CD4-positive, alpha-beta T cell treated with Interleukin-10 for 1 hour (primary cell): ENCODE measurements around the gene RASA3.

Source experiments
- DNase-seq: peaks from one replicate; pipeline ENCODE4 v3.0.0-alpha.2; 2020

RASA3 gene

DNA sequence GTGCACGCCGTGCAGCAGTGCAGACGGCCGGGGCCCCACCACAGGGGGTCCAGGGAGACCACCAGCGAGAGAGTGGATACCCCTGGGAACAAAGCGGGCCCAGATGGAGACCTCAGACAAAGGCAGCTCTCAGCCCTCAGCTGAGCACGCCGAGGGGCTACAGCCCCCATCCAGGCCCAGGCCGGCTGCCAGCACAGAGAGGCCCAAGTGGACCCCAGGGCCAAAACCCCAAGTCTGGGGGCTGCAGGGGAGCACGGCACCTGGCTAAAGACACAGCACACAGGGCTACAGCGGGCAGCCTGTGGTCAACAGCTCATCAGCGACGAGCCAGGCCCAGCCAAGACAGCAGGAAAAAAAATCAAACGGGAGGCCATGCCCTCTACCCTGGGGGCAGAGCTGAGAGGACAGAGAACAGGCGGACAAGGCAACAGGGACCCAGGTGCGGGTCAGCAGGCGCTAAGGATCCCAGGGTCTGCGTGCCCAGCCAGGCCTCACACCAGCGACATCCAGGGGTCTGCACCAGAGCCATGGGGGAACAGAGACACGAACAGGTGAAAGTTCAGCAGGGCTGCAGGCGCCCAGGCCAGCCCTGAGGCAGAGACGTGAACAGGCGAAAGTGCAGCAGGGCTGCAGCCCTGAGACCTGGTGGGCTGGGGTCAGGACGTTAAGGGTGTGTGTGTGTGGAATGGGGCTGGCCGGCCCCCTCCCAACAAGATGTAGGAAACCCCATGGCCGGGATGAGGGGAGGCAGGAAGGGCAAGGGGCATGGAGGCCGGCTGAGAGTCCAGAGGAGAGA is 34.3 kb downstream of the RASA3 start:
- no peak for DNase-seq

DNA sequence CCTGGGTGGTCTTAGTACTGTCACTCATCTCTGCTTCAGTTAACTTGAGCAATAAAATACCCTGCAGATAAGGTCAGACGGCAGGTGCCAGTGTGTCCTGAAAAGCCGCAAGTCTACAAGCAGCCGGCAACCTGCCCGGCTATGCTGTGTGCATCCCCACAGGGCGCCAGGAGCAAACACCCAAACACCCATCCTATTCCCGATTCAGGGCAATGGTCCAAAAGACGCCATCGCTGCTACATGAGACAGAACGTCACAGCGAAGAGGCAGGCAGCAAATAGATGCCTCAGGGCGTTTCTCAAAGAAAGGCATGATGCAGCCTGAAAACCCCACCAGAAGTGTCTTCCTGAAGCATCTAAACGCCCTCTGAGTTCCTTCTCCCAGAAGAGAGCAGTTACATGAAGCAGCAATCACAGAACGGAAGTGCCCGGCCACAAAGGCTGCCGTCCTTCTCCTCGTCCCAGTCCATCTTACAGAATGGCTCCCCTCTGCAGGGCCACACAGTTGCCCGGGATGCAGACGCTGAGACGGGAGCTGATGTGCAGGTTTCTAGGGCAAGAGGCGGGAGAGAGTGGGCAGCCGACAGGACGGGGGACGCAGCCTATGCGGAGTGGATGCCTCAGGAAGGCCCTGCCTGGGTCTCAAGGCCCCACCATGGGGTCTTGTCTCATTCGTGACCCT is 35.1 kb downstream of the RASA3 start:
- no peak for DNase-seq

DNA sequence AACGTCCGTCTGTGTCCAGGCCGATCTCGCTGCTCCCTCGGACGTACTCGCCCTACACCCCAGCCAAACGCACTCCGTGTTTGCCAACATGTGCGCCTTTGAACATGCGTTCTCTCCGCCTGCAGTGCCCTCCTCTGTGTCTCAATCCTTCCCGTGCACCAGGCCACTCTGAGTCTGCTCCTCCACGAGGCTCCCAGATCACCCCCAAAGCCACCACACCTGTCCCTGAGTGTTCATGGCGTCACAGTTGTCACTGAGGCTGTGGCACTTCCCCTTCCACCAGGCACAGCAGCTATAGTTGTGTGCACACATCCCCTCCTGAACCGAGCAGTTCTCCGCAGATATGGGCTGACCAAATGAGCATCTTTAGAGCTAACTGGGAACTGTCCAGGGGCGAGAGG is 35.6 kb downstream of the RASA3 start:
- DNase-seq: no peak

DNA sequence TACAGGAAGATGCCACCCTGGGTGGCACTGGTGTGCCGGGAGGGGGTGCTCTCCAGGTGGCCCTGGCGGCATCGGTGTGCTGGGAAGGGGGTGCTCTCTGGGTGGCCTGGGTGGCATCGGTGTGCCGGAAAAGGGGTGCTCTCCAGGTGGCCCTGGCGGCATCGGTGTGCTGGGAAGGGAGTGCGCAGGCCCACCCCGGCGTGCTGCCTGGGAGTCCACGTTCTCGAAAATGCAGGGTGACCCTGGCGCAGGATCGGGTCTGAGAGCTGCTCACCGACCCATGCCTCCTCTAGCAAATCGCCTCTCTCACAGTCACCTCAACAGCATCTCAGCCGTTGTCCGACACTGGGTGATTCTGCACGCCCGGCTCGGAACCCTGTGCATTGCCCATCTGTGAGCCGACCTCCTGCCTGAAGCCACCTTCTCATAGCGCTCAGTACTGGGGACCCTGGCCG is 36.4 kb downstream of the RASA3 start:
- DNase-seq: no peak

DNA sequence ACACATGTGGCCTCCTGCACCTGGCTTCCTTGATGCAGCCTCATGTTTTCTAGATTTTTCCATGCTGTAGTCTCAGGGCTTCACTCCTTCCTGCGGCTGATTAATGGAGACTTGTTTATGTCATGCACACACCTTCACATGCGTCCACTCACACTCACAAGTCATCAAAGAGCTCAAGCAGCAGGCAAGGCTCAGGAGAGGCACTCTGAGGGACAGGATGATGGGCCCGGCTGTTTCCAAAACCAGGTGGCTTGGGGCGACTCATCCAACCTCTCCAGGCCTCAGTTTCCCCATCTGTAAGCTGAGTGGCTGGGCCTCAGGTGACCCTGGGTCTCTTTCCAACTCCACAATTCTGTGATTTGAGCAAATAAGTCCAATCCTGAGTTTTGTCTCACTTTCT is 36.9 kb downstream of the RASA3 start:
- no peak for DNase-seq

DNA sequence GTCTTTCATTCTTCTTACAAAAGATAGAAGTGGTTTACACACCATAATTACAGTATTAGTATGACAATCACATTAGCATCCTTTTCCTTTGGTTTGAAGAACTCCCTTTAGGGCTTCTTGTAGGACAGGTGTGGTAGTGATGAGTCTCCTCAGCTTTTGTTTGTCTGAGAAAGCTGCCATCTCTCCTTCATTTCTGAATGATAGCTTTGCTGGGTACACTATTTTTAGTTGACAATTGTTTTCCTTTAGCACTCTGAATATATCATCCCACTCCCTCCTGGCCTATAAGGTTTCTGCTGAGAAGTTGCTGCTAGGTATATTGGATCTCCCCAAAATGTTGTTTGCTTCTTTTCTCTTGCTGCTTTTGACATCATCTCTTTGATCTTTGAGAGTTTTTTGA is 39.3 kb downstream of the RASA3 start:
- DNase-seq: no peak

DNA sequence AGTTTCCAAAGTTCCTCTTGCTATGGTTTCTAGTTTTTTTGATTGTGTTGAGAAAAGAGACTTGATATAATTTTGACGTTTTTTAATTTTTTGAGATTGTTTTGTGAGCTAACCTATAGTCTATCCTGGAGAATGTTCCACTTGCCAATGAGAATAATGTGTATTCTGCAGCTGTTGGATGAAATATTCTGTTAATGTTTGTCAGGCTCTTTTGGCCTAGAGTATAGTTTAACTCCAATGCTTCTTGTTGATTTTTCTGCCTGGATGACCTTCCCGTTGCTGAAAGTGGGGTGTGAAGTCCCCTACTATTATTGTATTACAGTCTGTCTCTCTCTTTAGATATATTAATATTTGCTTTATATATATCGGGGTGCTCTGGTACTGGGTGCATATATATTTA is 40.0 kb downstream of the RASA3 start:
- DNase-seq: no peak

DNA sequence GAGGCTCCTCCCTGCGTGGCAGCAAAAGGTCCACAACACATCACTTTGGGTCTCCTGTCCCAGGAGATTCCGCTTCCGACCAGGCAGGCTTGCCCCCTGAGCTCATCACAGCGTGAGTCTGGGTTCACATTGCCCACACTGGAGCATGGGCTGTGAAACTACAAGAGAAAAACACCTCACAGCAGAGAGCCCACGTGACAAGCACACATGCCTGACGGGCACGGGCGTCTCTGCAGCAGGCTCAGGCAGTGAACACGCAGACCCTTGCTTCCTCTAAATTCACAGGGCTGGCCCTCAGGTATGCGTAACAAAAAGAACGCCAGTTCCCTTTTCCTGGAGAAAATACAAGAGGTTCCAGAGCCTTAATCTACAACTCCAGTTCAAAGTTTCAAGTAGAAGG is 41.9 kb downstream of the RASA3 start:
- no peak for DNase-seq

DNA sequence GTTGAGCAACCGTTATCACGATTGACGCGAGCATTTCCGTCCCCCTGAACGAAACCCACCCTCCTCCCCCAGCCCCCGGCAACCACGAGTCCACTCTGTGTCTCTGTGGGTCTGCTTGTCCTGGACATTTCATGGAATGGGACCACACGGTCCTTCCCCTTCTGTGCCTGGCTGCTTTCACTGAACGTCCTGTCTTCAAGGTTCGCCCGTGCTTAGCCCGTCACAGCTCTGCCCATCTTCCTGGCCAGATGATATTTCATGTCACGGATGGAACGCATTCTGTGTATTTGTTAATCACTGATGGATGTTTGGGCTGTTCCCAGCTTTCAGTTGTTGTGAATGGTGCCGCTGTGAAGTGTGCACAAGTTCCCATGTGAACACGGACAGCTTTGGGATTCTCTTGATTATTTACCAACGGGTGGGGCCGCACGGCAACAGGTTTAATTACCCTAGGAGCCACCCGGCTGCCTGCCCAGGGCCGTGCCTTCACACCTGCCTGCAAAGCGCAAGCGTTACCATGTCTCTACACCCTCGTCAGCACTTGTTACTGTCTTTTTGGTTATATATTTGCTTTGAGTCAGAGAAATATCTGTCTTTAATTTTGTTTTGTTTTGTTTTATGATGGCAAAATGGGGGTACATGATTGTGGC is 42.5 kb downstream of the RASA3 start:
- no peak for DNase-seq

DNA sequence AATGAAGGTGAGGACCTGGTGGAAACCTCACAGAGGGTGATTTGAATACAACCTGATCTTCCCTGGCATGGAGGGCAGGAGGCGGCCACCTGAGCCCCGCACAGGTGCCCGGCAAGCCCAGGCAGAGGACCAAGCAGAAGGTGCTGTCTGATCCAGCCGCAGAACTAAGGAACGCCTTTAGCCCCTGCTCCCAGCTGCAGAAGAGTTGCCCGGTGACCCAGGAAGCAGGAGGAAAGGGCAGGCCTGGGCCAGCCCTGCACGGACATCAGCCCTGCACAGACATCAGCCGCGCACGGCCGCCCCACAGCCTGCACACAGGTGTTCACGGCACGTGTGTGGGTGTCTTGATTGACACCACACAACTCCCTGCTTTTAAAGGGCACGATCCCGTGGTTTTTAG is 43.1 kb downstream of the RASA3 start:
- DNase-seq: no peak

DNA sequence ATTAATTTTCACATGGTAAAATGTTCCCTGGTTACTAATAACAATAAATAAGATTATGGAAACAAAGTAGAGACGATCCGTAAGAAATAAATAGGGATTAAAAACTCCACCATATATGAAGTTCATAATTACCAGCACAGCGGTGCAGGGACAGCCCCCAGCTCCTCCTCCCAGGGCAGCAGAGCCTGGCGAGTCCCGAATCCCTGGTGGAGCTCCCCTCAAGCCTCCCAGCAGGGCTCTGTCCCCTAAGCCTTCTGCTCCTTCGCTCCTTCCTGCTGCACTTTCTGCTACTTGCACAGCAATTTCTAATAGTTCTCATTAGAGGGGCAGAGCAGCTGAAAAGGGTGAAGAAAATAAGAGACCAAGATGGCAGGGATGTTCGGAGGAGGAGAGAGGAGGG is 43.6 kb downstream of the RASA3 start:
- no peak for DNase-seq

DNA sequence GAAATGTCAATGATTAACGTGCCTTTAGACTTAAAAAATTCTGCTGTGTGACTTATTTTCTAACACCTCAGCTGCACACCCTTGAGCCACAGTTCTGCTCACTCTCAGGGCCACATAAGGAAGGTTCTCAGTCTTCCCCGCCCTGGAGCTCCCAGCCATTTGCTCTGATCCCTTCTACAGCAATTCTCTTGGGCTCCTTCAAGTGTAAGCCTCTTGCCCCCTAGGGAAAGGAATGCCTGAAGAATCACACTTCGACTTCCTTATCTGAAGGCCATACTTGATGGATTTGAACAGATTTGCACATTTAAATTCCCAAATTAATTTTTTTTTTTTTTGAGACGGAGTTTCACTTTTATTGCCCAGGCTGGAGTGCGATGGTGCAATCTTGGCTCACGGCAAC is 44.2 kb downstream of the RASA3 start:
- no peak for DNase-seq

DNA sequence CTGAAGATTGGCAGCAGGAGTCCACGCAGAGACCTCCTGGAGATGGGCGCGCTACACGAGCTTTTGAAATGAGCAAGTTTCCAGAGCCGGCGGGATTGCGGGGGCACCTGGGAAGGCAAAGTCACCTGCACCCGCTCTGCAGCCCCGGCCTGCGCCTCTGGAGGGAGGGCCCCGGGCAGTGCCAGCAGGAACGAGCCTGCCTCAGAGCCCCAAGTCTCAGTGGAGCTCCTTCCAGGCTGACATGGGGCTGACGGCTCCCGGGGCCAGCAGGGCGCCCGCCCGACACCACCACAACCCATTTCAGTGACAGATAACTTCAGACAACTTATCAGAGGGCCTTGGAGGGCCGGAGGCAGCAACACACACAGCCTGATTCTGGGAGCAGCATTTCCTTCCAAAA is 45.0 kb downstream of the RASA3 start:
- no peak for DNase-seq

DNA sequence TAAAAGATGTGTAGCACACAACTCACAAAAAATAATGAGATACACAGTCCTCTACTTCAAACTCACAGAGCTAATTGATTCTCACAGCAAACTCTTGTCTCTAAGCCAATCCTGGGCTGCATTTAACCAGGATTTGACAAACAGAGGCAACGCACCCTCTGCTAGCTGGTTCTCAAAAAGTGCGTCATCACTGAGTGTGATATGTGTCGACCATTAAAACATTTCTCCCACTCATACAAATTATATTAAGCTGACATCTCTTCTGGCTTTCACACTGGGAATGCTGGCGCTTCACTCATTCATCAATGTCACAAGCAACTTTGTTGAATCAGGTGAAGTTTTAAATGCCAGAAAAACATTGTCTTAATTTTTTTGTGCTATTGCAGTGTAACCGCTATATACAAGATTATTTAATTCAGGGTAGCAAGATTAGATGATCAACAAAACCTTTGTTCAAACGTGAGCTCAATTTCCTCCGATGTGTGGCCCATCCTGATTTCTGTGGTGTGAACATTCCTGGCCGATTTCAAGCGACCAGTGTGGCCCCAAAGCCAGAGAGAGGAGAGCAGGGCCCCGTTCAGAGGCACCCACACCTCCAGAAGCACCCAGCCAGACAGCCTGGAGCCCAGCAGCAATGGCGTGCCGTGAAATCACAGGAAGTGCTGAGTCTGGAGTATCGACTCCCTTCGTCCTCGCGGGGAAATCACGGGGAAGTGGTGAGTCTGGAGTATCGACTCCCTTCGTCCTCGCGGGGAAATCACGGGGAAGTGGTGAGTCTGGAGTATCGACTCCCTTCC is 49.4 kb downstream of the RASA3 start:
- DNase-seq: no peak

DNA sequence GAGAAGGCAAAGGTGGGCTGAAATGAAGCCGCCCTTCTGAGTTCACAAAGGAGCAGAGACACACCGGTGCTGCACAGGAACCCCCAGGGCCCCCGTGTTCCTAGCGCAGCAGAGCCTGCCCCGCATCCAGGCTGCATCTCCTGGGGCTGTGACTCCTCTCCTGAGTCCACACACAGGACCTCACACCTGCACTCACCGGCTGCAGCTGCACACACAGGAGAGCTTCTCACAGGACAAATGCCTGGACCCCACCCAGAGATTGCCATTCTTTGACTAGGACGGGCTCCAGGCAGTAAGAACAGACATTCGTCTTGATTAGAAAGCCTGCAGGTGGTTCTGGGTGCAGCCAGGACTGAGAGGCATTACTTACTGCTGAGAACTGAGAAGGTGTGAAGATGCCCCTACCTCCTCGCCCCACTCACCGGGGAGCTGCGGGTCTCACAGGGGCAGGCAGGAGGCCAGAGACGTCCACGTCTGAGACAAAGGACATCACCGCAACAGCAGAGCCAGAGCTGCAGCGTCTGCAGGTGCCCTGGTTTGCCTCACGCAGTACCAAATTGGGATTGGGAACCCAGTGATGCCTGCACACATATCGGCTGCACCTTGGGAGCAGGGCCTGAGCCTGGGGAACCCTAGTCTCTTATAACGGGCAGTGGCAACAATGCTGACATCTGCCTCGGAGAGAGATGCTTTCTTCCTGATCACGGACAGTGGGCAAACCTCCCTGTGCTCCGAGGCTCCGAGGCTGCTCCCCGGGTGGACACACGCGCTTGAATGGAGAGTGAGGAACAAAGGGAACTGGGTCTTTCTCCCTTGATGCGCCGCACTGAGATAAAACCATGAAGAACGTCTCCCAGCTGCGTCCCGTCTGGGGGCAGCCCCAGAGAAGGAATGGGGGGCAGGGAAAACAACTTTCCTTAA is 50.4 kb downstream of the RASA3 start:
- no peak for DNase-seq

DNA sequence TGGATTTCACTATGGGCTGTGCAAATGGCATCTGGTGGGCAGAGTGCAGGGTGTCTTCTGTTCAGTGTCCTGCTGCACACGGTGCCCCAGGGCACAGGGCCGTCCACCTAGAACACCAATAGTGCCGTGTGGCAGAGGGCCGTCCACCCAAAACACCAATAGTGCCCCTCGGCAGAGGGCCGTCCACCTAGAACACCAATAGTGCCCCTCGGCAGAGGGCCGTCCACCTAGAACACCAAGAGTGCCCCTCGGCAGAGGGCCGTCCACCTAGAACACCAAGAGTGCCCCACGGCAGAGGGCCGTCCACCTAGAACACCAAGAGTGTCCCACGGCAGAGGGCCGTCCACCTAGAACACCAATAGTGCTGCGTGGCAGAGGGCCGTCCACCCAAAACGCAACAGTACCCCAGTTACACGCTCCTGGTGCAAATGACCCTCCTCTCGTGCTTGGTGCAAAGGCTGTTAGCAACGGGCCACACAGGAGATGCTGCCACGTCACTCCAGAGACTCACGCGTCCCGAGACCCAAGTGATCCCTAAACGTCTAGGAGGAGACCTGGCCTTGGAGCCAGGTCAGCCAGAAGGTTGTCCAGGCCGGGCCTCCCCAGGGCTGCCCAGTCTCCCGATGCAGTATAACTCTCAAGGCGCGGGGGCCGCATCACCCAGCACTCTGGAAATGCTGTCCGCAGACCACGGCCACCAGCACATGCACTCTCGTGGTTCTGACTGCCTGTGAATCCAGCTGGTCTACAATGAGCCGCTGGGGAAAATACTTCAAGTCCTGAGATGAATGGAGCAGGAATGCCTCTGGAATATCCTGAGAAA is 51.5 kb downstream of the RASA3 start:
- no peak for DNase-seq

DNA sequence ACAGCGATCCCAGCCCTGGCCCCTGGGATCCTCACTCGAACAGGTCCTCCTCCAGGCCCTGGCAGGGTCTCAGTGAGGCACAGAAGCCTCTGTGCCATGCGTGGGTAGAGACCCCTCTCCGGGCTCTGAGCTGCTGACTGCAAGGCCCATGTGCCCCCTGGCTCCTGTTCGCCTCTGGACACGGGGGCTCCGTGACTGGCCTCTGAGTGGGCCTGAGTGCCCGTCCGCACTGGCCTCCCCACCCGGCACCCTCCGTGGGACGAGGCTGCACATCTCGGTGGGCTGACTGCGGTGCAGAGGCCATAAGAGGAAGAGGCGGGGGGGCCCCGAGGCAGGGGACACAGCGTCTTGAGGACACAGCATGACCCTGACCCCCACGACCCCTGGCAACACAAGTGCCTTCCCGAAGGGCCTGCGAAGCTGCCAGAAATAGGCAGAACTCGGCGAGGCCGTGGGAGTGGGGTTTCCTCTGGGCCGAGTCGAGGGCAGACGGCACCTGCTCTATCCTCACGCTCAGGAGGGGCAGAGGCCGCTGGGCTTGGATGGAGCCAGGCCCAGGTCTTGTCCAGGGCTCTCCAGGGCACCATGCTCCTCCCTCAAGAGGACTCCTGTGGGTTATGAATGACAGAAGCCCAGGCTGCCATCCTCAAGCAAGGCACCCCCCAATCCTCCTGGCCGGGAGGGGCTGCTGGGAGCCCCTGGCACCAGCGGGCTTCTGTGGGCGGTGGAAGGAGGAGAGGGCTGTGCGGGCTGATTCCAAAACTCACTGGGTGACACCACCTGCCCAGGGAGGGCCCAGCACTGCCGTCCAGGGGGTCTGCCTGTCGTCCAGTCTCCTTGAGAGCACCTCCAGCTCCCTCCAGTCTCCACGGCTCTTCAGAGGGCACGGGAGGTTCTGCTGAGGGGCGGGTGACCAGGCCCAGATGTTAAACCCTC is 52.6 kb downstream of the RASA3 start:
- no peak for DNase-seq

DNA sequence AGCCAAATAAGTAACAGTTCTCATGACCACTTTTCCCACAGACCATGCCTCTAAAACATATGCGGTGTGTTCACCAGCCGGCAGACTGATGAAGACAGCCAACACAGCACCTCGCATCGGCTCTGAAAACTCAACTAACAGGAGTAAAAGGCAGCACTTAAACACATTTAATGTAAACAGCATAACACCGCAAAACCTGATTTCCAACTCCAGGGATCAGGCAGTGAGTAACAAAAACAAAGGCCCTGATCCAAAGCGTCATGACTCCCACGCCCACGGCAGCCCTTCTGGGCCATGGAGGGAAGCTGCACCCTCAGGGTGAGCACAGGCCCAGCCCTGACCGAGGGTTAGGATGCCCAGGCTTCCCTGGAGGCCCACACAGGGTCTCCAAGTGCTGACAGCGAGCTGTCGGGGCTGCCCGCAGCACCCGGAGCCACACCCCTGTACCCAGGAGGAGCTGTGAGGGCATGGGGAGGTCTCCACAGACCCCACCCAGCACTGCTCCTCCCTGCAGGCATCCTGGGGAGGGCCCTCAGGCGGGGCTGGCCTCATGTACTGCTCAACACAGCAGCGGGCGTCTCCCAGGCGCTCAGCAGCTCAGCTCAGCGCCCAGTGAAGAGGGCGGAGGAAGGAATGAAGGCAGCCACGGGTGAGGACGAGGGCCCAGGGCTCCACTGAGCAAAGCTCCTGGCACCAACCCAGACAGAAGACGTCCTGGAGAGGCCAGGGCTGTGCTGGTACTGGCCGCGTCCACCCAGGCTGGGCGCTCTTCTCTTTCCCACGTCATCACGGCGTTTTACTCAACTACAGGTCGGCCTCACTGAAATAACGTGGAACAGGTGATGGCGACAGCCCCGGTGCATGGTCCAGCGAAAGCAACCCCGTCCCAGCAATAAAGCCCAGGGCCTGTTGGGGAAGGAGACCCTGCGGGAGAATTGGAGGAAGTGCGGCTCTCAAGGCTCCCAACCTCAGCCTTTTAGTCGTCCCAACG is 53.7 kb downstream of the RASA3 start:
- no peak for DNase-seq

DNA sequence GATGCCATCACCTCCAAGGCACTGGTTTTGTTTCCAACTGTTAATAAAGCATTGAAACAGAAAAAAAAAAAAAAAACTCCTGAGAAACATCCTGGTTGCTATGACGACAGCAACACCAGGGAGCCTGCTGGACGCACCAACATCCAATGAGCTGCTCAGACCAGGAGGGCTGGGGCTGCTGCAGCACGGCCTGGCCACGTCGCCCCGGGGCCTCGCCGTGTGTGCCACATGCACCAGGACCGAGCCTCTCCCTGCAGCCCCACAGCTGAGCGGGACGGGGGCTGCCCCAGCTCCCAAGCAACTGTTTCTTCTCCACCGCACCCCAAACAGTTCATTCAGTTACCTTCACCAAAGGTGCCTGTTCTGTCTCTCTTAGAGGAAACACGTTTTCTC is 54.5 kb downstream of the RASA3 start:
- no peak for DNase-seq
